K562 (cell line): ENCODE data around the gene CCDC9. TPM values are rescaled to one million over a fixed set of nuclear protein-coding genes. Genes with fewer than 3 reads are reported as not detected.

Source experiments
- CAMTA2 ChIP-seq: fragments of 250-450 bp; sonication (Bioruptor Pico); conservative IDR thresholded peaks from 2 replicates; pipeline ENCODE4 v1.5.1; 2022
- CHD2 ChIP-seq: IDR thresholded peaks from 2 replicates; pipeline ENCODE4 v1.6.1; 2011; ENCODE audit warnings: low read depth, low read length
- EGR1 ChIP-seq: fragments of 450-650 bp; conservative IDR thresholded peaks from 2 replicates; pipeline ENCODE4 v1.6.1; 2017; ENCODE audit warnings: mild to moderate bottlenecking
- EWSR1 ChIP-seq: fragments of 450-650 bp; IDR thresholded peaks from 2 replicates; pipeline ENCODE4 v1.6.1; 2018; ENCODE audit warnings: borderline replicate concordance, mild to moderate bottlenecking, low read depth, moderate library complexity; ENCODE audit not compliant: partially characterized antibody
- MCM3 ChIP-seq: fragments of 450-650 bp; IDR thresholded peaks from 2 replicates; pipeline ENCODE4 v1.6.1; 2016
- MCM5 ChIP-seq: fragments of 450-650 bp; IDR thresholded peaks from 2 replicates; pipeline ENCODE4 v1.6.1; 2016; ENCODE audit warnings: low read depth
- RBM14 ChIP-seq: fragments of 200-400 bp; formaldehyde crosslinking; IDR thresholded peaks from 2 replicates; pipeline ENCODE4 v1.6.1; 2018; ENCODE audit warnings: low read depth, mild to moderate bottlenecking, low read length, moderate library complexity, borderline replicate concordance; ENCODE audit not compliant: insufficient read depth
- RBM39 ChIP-seq: fragments of 200-400 bp; formaldehyde crosslinking; optimal IDR thresholded peaks from 2 replicates; pipeline ENCODE3; 2018; ENCODE audit warnings: low read depth, low read length
- RFX5 ChIP-seq: IDR thresholded peaks from 2 replicates; pipeline ENCODE4 v1.6.1; 2011; ENCODE audit warnings: low read depth, mild to moderate bottlenecking, improper control_type of control experiment, low read length
- RFX7 ChIP-seq: fragments of 250-450 bp; sonication (Bioruptor Pico); IDR thresholded peaks from 2 replicates; pipeline ENCODE4 v1.5.1; 2021; ENCODE audit warnings: mild to moderate bottlenecking
- SMARCA5 ChIP-seq: fragments of 450-650 bp; IDR thresholded peaks from 2 replicates; pipeline ENCODE4 v1.6.1; 2016
- SUPT5H ChIP-seq: fragments of 450-650 bp; IDR thresholded peaks from 2 replicates; pipeline ENCODE4 v1.6.1; 2016
- TAL1 ChIP-seq: fragments of 450-650 bp; IDR thresholded peaks from 2 replicates; pipeline ENCODE4 v1.6.1; 2016; ENCODE audit warnings: mild to moderate bottlenecking
- TBP ChIP-seq: optimal IDR thresholded peaks from 2 replicates; pipeline ENCODE3; 2011; ENCODE audit warnings: low read depth, low read length, improper control_type of control experiment
- TCF7 ChIP-seq: sonication (generic); IDR thresholded peaks from 2 replicates; pipeline ENCODE4 v1.6.1; 2016; ENCODE audit warnings: antibody characterized with exemption, borderline replicate concordance
- TEAD1 ChIP-seq, 2 experiments: fragments of 450-650 bp in 1 of 2; sonication (generic) in 1 of 2; formaldehyde crosslinking; IDR thresholded peaks; 2 replicates each; pipeline versions ENCODE4 v1.4.0 to v1.8.0; 2020 to 2022; ENCODE audit warnings: mild to moderate bottlenecking in 2 of 2, missing genetic modification reagents in 1 of 2
- XRCC5 ChIP-seq: fragments of 200-400 bp; formaldehyde crosslinking; IDR thresholded peaks from 2 replicates; pipeline ENCODE4 v1.6.1; 2017; ENCODE audit warnings: low read depth, mild to moderate bottlenecking, low read length
- ZC3H8 ChIP-seq: fragments of 450-650 bp; IDR thresholded peaks from 2 replicates; pipeline ENCODE4 v1.6.1; 2017
- ZNF239 ChIP-seq: fragments of 250-450 bp; sonication (Bioruptor Pico); IDR thresholded peaks from 2 replicates; pipeline ENCODE4 v1.4.0; 2020; ENCODE audit warnings: mild to moderate bottlenecking
- ZNF3 ChIP-seq: fragments of 250-450 bp; sonication (Bioruptor Pico); IDR thresholded peaks from 2 replicates; pipeline ENCODE4 v1.5.0; 2021; ENCODE audit warnings: mild to moderate bottlenecking, moderate library complexity
- ZNF668 ChIP-seq: fragments of 250-450 bp; sonication (Bioruptor Pico); IDR thresholded peaks from 2 replicates; pipeline ENCODE4 v1.8.0; 2022; ENCODE audit warnings: mild to moderate bottlenecking, inconsistent platforms
- polyA plus RNA-seq, 8 experiments: library from polyadenylated mRNA; depleted of rRNA in 4 of 8; stranded (reverse) in 5 of 8; unstranded in 3 of 8; fragments of >200 nt; fragmentation: Nextera tagmentation in 2 of 8; fragmentation: Illumina TruSeq in 1 of 8; extraction: Ambion mirVana in 2 of 8; extraction: Trizol in 1 of 8; gene quantifications; 2 replicates each; pipeline versions ENCODE4 v1.2.1 to v1.2.3, GENCODE V29; 2011 to 2014; ENCODE audit warnings: inconsistent platforms in 1 of 8, missing spikeins in 1 of 8
- total RNA-seq, 7 experiments: library from RNA; depleted of rRNA in 6 of 7; stranded (reverse); fragments of >200 nt in 6 of 7; fragmentation: Illumina TruSeq in 2 of 7; extraction: Trizol in 2 of 7; gene quantifications; 2 replicates each; pipeline versions ENCODE4 v1.2.1 to v1.2.3, GENCODE V29; 2011 to 2021; ENCODE audit warnings: low replicate concordance in 1 of 7
- TF ChIP-seq, protein P1 (sequence below): fragments of 450-650 bp; IDR thresholded peaks from 2 replicates; pipeline ENCODE4 v1.6.1; 2014; ENCODE audit warnings: low read depth, mild to moderate bottlenecking, moderate library complexity, borderline replicate concordance
- TF ChIP-seq, protein P2 (sequence below): sonication (generic); formaldehyde crosslinking; IDR thresholded peaks from 2 replicates; pipeline ENCODE4 v1.8.1; 2023; ENCODE audit warnings: mild to moderate bottlenecking, missing genetic modification reagents
- TF ChIP-seq, protein P3 (sequence below): IDR thresholded peaks from 3 replicates; pipeline ENCODE4 v1.6.1; 2011; ENCODE audit warnings: borderline replicate concordance, mild to moderate bottlenecking; ENCODE audit not compliant: insufficient read length, insufficient read depth
- TF ChIP-seq, protein P4 (sequence below): fragments of 250-450 bp; sonication (Bioruptor Pico); IDR thresholded peaks from 2 replicates; pipeline ENCODE4 v1.8.0; 2021; ENCODE audit warnings: mild to moderate bottlenecking, moderate library complexity

The CCDC9 gene
- total and polyA plus RNA-seq, 9 of the 15 experiments (the other 6 are each of a cell fraction or from before 2014, with no cell fraction given) = 0.23 to 38.6 (median 8.4) TPM

DNA sequence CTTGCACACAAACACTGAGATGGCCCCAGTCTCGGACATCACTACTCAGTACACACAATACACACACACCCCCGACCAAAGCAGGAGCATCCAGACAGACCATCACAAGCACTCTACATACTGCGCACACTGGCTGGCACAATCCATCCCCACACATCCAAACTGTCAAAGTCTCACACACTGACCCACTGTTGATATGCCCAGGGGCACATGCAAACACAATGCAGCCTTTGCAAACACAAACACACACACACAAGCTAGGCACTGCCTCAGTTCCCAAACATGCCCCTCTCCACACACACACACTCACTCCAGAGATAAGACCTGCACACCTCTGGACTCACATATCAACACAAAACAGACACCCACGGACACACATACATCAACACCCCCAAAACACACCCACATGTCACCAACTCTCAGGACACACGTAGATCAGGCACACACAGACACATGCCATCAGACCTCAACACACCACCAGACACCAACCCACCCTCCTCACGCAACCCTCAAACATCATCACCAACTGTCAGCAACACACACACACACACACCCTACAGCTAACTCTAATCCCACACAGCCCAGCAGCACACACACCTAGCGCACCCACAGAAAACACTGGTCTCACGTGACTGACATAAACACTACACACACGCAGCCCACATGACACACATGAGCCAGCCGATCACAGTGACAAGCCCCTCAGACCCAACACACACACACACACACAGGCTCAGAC lies 27.2 kb upstream of the CCDC9 start (continued):
- TF ChIP-seq, protein P1, sequence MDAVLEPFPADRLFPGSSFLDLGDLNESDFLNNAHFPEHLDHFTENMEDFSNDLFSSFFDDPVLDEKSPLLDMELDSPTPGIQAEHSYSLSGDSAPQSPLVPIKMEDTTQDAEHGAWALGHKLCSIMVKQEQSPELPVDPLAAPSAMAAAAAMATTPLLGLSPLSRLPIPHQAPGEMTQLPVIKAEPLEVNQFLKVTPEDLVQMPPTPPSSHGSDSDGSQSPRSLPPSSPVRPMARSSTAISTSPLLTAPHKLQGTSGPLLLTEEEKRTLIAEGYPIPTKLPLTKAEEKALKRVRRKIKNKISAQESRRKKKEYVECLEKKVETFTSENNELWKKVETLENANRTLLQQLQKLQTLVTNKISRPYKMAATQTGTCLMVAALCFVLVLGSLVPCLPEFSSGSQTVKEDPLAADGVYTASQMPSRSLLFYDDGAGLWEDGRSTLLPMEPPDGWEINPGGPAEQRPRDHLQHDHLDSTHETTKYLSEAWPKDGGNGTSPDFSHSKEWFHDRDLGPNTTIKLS = no peak; the same call in 1 of the 2 replicates
- TF ChIP-seq ZNF3 (no peak), RBM14 (no peak), EWSR1 (no peak), RBM39 (no peak), RFX7 (CRISPR knock-in tag) (no peak), EGR1 (peak; percentile 78; the same call in 1 of the 2 replicates), MCM5 (no peak), TAL1 (0 out of 2 replicates have a peak, but pooled peaks have one; percentile 48), ZNF239 (CRISPR knock-in tag) (no peak), TEAD1 (CRISPR knock-in tag; IDR thresholded peaks at IDR 0.05) (0 out of 4 replicates have a peak, but pooled peaks of 1 of the 2 experiments have one; percentile 13), SUPT5H (peak; percentile 46; the same call in 1 of the 2 replicates), MCM3 (no peak), RFX5 (no peak), TBP (no peak), ZC3H8 (no peak), CHD2 (no peak), TCF7 (no peak), XRCC5 (no peak), SMARCA5 (0 out of 2 replicates have a peak, but pooled peaks have one; percentile 13), CAMTA2 (CRISPR knock-in tag) (no peak), ZNF668 (CRISPR knock-in tag) (no peak)
- TF ChIP-seq, protein P2, sequence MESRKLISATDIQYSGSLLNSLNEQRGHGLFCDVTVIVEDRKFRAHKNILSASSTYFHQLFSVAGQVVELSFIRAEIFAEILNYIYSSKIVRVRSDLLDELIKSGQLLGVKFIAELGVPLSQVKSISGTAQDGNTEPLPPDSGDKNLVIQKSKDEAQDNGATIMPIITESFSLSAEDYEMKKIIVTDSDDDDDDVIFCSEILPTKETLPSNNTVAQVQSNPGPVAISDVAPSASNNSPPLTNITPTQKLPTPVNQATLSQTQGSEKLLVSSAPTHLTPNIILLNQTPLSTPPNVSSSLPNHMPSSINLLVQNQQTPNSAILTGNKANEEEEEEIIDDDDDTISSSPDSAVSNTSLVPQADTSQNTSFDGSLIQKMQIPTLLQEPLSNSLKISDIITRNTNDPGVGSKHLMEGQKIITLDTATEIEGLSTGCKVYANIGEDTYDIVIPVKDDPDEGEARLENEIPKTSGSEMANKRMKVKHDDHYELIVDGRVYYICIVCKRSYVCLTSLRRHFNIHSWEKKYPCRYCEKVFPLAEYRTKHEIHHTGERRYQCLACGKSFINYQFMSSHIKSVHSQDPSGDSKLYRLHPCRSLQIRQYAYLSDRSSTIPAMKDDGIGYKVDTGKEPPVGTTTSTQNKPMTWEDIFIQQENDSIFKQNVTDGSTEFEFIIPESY (CRISPR knock-in tag) = no peak
- TF ChIP-seq, protein P3, sequence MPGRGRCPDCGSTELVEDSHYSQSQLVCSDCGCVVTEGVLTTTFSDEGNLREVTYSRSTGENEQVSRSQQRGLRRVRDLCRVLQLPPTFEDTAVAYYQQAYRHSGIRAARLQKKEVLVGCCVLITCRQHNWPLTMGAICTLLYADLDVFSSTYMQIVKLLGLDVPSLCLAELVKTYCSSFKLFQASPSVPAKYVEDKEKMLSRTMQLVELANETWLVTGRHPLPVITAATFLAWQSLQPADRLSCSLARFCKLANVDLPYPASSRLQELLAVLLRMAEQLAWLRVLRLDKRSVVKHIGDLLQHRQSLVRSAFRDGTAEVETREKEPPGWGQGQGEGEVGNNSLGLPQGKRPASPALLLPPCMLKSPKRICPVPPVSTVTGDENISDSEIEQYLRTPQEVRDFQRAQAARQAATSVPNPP = no peak
- TF ChIP-seq, protein P4, sequence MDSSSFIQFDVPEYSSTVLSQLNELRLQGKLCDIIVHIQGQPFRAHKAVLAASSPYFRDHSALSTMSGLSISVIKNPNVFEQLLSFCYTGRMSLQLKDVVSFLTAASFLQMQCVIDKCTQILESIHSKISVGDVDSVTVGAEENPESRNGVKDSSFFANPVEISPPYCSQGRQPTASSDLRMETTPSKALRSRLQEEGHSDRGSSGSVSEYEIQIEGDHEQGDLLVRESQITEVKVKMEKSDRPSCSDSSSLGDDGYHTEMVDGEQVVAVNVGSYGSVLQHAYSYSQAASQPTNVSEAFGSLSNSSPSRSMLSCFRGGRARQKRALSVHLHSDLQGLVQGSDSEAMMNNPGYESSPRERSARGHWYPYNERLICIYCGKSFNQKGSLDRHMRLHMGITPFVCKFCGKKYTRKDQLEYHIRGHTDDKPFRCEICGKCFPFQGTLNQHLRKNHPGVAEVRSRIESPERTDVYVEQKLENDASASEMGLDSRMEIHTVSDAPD (CRISPR knock-in tag) = no peak
